PC-3 (cell line): ENCODE measurements around the gene CCDC93. TPM values are rescaled to one million over a fixed set of nuclear protein-coding genes. Genes with fewer than 3 reads are reported as not detected.

Experiments
- ATAC-seq: fragments of 200-7000 bp; cut with Tn5 transposase; 2 replicates; pipeline ENCODE4 v1.9.1; 2020; ENCODE audit warnings: mild to moderate bottlenecking, moderate library complexity
- BruUV-seq: library from RNA; stranded (reverse); fragments of 400-500 nt; replicated peaks from 2 replicates; lab custom pipeline; 2021; lab: Mats Ljungman, UMichigan
- CTCF ChIA-PET: fragments of 300-600 bp; sonication (Branson Sonifier 250); formaldehyde crosslinking; loops from one replicate; lab custom pipeline; 2022; ENCODE audit warnings: antibody characterized with exemption; lab: Charles Lee
- POLR2A ChIA-PET: fragments of 300-600 bp; sonication (Branson Sonifier 250); formaldehyde crosslinking; loops from one replicate; lab custom pipeline; 2022; ENCODE audit warnings: antibody characterized with exemption; ENCODE audit not compliant: unreplicated experiment; lab: Charles Lee
- DNase-seq: peaks from one replicate; pipeline ENCODE4 v3.0.0-alpha.2; 2015
- H2AFZ ChIP-seq: fragments of 300-600 bp; sonication (generic); 2 replicates; pipeline ENCODE4 v1.6.0; 2016; ENCODE audit warnings: antibody characterized with exemption, low read length
- H3F3A ChIP-seq: fragments of 300-600 bp; sonication (generic); one replicate; pipeline ENCODE4 v1.6.0; 2017; ENCODE audit warnings: antibody characterized with exemption, low read length, control low read depth, mild to moderate bottlenecking; ENCODE audit not compliant: unreplicated experiment
- H3K27ac ChIP-seq: fragments of 300-600 bp; sonication (generic); 2 replicates; pipeline ENCODE4 v1.5.1; 2016; ENCODE audit warnings: mild to moderate bottlenecking, low read length
- H3K27me3 ChIP-seq: fragments of 300-600 bp; sonication (generic); 2 replicates; pipeline ENCODE4 v1.6.1; 2016; ENCODE audit warnings: low read length, mixed read lengths
- H3K36me3 ChIP-seq: fragments of 300-600 bp; sonication (generic); 2 replicates; pipeline ENCODE4 v1.6.1; 2016; ENCODE audit warnings: low read depth, mixed run types, low read length, mixed read lengths
- H3K4me1 ChIP-seq: fragments of 300-600 bp; sonication (generic); 2 replicates; pipeline ENCODE4 v1.5.1; 2016; ENCODE audit warnings: low read length; ENCODE audit not compliant: insufficient read depth
- H3K4me2 ChIP-seq: fragments of 300-600 bp; sonication (generic); 2 replicates; pipeline ENCODE4 v1.6.0; 2016; ENCODE audit warnings: low read length
- H3K4me3 ChIP-seq: fragments of 300-600 bp; sonication (generic); 2 replicates; pipeline ENCODE4 v1.5.1; 2016; ENCODE audit warnings: mild to moderate bottlenecking, low read length, mixed read lengths
- H3K79me2 ChIP-seq: fragments of 300-600 bp; sonication (generic); 2 replicates; pipeline ENCODE4 v1.6.1; 2017; ENCODE audit warnings: low read length, mixed read lengths
- H3K9ac ChIP-seq: fragments of 300-600 bp; sonication (generic); 2 replicates; pipeline ENCODE4 v1.6.0; 2016; ENCODE audit warnings: mild to moderate bottlenecking, low read length
- H3K9me2 ChIP-seq: fragments of 300-600 bp; sonication (generic); replicated peaks from 2 replicates; pipeline ENCODE4 v1.6.1; 2016; ENCODE audit warnings: mixed run types, low read length, mixed read lengths
- H3K9me3 ChIP-seq: fragments of 300-600 bp; sonication (generic); 2 replicates; pipeline ENCODE4 v1.6.1; 2016; ENCODE audit warnings: low read length, mixed read lengths
- H4K20me1 ChIP-seq: fragments of 300-600 bp; sonication (generic); 2 replicates; pipeline ENCODE4 v1.6.1; 2016; ENCODE audit warnings: low read length, mixed read lengths
- EZH2 ChIP-seq: fragments of 300-600 bp; sonication (generic); IDR thresholded peaks from one replicate; pipeline ENCODE4 v1.6.1; 2017; ENCODE audit warnings: antibody characterized with exemption, mild to moderate bottlenecking, low read length; ENCODE audit not compliant: unreplicated experiment
- EZH2phosphoT487 ChIP-seq: fragments of 300-600 bp; sonication (generic); IDR thresholded peaks from 2 replicates; pipeline ENCODE4 v1.6.1; 2018; ENCODE audit warnings: mild to moderate bottlenecking, antibody characterized with exemption, low read length, borderline replicate concordance
- intact Hi-C: fragments of 100-400 bp; cut with micrococcal nuclease; formaldehyde crosslinking; loops from 2 replicates; pipeline ENCODE4 v1.9.0; 2023
- total RNA-seq: library from RNA; depleted of rRNA; stranded (reverse); fragments of >200 nt; gene quantifications from 2 replicates; pipeline ENCODE4 v1.2.3, GENCODE V29; 2014
- TF ChIP-seq, protein P1 (sequence below): fragments of 300-600 bp; sonication (generic); conservative IDR thresholded peaks from 2 replicates; pipeline ENCODE4 v1.5.1; 2017; ENCODE audit warnings: antibody characterized with exemption, low read depth, mild to moderate bottlenecking, low read length

Gene CCDC93
- total RNA-seq, 1 experiment from 2014 or later, result 14.0 TPM

DNA sequence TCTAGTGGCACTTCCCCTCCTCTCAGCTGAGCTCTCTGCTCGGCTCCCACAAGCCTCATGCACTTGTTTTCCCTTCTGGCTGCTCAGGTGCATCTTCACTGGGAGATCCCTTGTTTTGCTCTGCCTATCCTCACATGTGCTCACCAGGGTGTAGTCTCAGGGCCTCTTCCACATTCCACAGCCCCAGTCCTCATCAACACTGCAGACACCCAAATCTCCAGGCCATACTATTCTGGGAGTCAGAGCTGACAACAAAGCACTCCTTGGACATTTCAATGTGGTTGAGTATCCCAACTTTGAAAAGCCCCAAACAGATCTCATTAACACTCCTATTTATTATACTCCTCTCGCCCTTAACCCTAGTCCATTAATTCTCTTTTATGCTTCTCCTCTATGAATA, 71.3 kb downstream of the CCDC93 start:
- Histone ChIP-seq H3K27ac (peak overlapping the region; percentile 49), H3K36me3 (peaks cover 67% of the 10 kb centered on the region), H3K4me1 (peaks cover 33% of the 10 kb centered on the region), H2AFZ (no peak overlapping the region), H4K20me1 (no peaks in the 10 kb centered on the region), H3K4me3 (no peak overlapping the region), H3K4me2 (peak overlapping the region; percentile 52; the same call in 1 of the 2 replicates), H3F3A (no peaks in the 10 kb centered on the region), H3K9ac (no peak overlapping the region), H3K79me2 (no peaks in the 10 kb centered on the region), H3K9me3 (no peaks in the 10 kb centered on the region), H3K27me3 (no peaks in the 10 kb centered on the region), H3K9me2 (no peaks in the 10 kb centered on the region)
- BruUV-seq, result no TSS peak
- CTCF ChIA-PET, result interaction anchor here (0.6 kb wide), 1 partner anchor 74 kb away, joined by 3 read pairs; no protein-coding TSS in a partner anchor
- intact Hi-C loops, result loop anchor here (2.0 to 5.0 kb wide), 3 partner anchors 16 to 60 kb away; no protein-coding TSS in a partner anchor
- TF ChIP-seq, protein P1, sequence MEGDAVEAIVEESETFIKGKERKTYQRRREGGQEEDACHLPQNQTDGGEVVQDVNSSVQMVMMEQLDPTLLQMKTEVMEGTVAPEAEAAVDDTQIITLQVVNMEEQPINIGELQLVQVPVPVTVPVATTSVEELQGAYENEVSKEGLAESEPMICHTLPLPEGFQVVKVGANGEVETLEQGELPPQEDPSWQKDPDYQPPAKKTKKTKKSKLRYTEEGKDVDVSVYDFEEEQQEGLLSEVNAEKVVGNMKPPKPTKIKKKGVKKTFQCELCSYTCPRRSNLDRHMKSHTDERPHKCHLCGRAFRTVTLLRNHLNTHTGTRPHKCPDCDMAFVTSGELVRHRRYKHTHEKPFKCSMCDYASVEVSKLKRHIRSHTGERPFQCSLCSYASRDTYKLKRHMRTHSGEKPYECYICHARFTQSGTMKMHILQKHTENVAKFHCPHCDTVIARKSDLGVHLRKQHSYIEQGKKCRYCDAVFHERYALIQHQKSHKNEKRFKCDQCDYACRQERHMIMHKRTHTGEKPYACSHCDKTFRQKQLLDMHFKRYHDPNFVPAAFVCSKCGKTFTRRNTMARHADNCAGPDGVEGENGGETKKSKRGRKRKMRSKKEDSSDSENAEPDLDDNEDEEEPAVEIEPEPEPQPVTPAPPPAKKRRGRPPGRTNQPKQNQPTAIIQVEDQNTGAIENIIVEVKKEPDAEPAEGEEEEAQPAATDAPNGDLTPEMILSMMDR, result no peak
- TF ChIP-seq EZH2phosphoT487, result no peak
- no peak for TF ChIP-seq EZH2
- DNase-seq, result no peak
- no peak; the same call in 1 of the 2 replicates for ATAC-seq
- POLR2A ChIA-PET, result no interaction called here

DNA sequence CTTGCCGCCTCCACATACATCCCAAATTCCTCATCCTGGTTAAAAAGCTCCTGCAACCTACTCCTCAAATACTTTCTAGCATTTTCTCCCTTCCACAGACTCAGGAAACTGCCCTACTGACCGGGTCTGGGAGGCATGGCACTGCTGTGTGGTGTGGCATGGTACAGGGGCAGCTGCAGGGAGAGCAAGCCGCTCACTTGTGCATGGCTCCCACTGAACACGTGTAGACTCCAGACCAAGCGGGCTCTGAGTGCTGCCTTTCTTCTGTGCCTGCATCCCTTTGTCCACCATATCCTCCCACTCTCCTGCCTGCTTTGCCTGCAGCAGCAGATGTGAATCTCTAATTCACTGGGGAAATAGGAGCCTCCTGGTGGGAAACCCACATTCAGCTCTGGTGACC, 72.2 kb downstream of the CCDC93 start:
- H3K36me3 ChIP-seq, result peaks cover 65% of the 10 kb centered on the region
- no peaks in the 10 kb centered on the region for H3K79me2 ChIP-seq
- peaks cover 33% of the 10 kb centered on the region for H3K4me1 ChIP-seq
- no TSS peak for BruUV-seq
- H3K4me2 ChIP-seq, result no peak overlapping the region
- no peak for ATAC-seq
- intact Hi-C loops, result loop anchor here (2.0 to 5.0 kb wide), 3 partner anchors 17 to 61 kb away; no protein-coding TSS in a partner anchor
- H3K9ac ChIP-seq, result no peak overlapping the region
- POLR2A ChIA-PET, result no interaction called here
- H3K9me2 ChIP-seq, result no peaks in the 10 kb centered on the region
- TF ChIP-seq EZH2 (no peak), EZH2phosphoT487 (no peak)
- TF ChIP-seq, protein P1, result no peak
- no peaks in the 10 kb centered on the region for H3F3A ChIP-seq
- CTCF ChIA-PET, result no interaction called here
- no peak overlapping the region for H3K4me3 ChIP-seq
- no peaks in the 10 kb centered on the region for H4K20me1 ChIP-seq
- no peak for DNase-seq
- H3K27me3 ChIP-seq, result no peaks in the 10 kb centered on the region
- H2AFZ ChIP-seq, result no peak overlapping the region
- no peak overlapping the region for H3K27ac ChIP-seq
- no peaks in the 10 kb centered on the region for H3K9me3 ChIP-seq

DNA sequence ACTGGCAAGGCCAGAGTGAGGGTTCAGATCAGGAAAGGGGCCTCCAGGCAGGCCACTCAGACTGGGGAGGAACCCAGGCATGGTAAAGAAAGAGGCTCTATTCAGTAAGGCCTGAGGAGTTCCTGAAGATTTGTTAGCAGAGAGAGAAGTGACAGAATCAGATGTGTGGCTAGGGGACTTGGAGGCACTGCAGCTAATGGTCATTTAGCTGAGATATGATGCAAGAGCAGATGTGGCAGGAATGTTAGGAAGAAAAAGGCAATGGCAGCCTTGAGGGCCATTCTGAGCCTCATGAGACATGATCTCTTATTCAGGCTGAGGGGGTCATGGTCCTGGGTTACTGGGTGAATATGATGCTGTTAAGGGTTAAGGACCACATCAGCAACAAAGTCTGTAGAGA, 73.4 kb downstream of the CCDC93 start:
- DNase-seq, result no peak
- CTCF ChIA-PET, result no interaction called here

More for the DNA sequence above, 73.4 kb downstream of the CCDC93 start:
- POLR2A ChIA-PET, result no interaction called here
- no peaks in the 10 kb centered on the region for H3K27me3 ChIP-seq
- no peaks in the 10 kb centered on the region for H3F3A ChIP-seq
- H3K79me2 ChIP-seq, result no peaks in the 10 kb centered on the region
- ATAC-seq, result no peak
- no TSS peak for BruUV-seq
- peaks cover 61% of the 10 kb centered on the region for H3K36me3 ChIP-seq
- no peaks in the 10 kb centered on the region for H3K9me3 ChIP-seq
- peaks cover 29% of the 10 kb centered on the region for H3K4me1 ChIP-seq
- no peak overlapping the region for H3K27ac ChIP-seq
- intact Hi-C loops, result loop anchor here (5.0 kb wide), 2 partner anchors 42 to 62 kb away; no protein-coding TSS in a partner anchor
- no peaks in the 10 kb centered on the region for H3K9me2 ChIP-seq
- TF ChIP-seq, protein P1, result no peak
- TF ChIP-seq EZH2phosphoT487 (no peak), EZH2 (no peak)
- no peak overlapping the region for H3K4me3 ChIP-seq
- H4K20me1 ChIP-seq, result no peaks in the 10 kb centered on the region
- no peak overlapping the region for H3K9ac ChIP-seq
- H2AFZ ChIP-seq, result no peak overlapping the region
- no peak overlapping the region for H3K4me2 ChIP-seq
